IMR-90 (cell line): ENCODE measurements around the gene SPATA25. TPM values are rescaled to one million over a fixed set of nuclear protein-coding genes. Genes with fewer than 3 reads are reported as not detected.

Experiments used
- ATAC-seq: fragments of 200-7000 bp; cut with Tn5 transposase; 2 replicates; pipeline ENCODE4 v1.9.1; 2020; ENCODE audit warnings: low read depth, mild to moderate bottlenecking, moderate library complexity
- BruUV-seq: library from RNA; stranded (reverse); fragments of 400-500 nt; replicated peaks from 2 replicates; lab custom pipeline; 2021; lab: Mats Ljungman, UMichigan
- CTCF ChIA-PET: fragments of 300-600 bp; formaldehyde crosslinking; extraction: SDS; loops from one replicate; lab custom pipeline; 2021; ENCODE audit warnings: antibody characterized with exemption; lab: Yijun Ruan, JAX
- POLR2A ChIA-PET: fragments of 300-600 bp; sonication (Branson Sonifier 250); formaldehyde crosslinking; loops from one replicate; lab custom pipeline; 2022; ENCODE audit warnings: antibody characterized with exemption; ENCODE audit not compliant: unreplicated experiment; lab: Charles Lee
- DNase-seq: peaks from one replicate; pipeline ENCODE4 v3.0.0; 2013
- H2AFZ ChIP-seq: replicated peaks from 2 replicates; pipeline ENCODE3; 2013; ENCODE audit warnings: low read length, mild to moderate bottlenecking; ENCODE audit not compliant: poor library complexity
- H2AK5ac ChIP-seq: 2 replicates; pipeline ENCODE4 v1.6.1; 2013; ENCODE audit warnings: low read depth, low read length, inconsistent platforms
- H2AK9ac ChIP-seq: replicated peaks from 2 replicates; pipeline ENCODE3; 2013; ENCODE audit warnings: mild to moderate bottlenecking, low read depth, low read length, moderate library complexity; ENCODE audit not compliant: poor library complexity
- H2BK120ac ChIP-seq: 2 replicates; pipeline ENCODE4 v1.6.1; 2013; ENCODE audit warnings: low read depth, low read length, inconsistent platforms
- H2BK15ac ChIP-seq: 3 replicates; pipeline ENCODE4 v1.6.1; 2013; ENCODE audit warnings: low read depth, low read length, inconsistent platforms
- H2BK20ac ChIP-seq: 2 replicates; pipeline ENCODE4 v1.6.1; 2013; ENCODE audit warnings: low read depth, mild to moderate bottlenecking, inconsistent platforms, low read length, moderate library complexity
- H2BK5ac ChIP-seq: 2 replicates; pipeline ENCODE4 v1.6.1; 2013; ENCODE audit warnings: mild to moderate bottlenecking, low read depth, low read length, inconsistent platforms; ENCODE audit not compliant: poor library complexity, severe bottlenecking
- H3K14ac ChIP-seq: replicated peaks from 2 replicates; pipeline ENCODE4 v1.6.1; 2013; ENCODE audit warnings: low read depth, low read length, inconsistent platforms
- H3K18ac ChIP-seq: 2 replicates; pipeline ENCODE4 v1.6.1; 2013; ENCODE audit warnings: low read depth, low read length, control low read depth
- H3K23ac ChIP-seq: 2 replicates; pipeline ENCODE4 v1.6.1; 2013; ENCODE audit warnings: low read depth, low read length, inconsistent platforms
- H3K27ac ChIP-seq: 2 replicates; pipeline ENCODE4 v1.5.1; 2013; ENCODE audit warnings: mild to moderate bottlenecking, control low read depth, low read length; ENCODE audit not compliant: insufficient read depth
- H3K27me3 ChIP-seq: 2 replicates; pipeline ENCODE4 v1.6.1; 2013; ENCODE audit warnings: low read length; ENCODE audit not compliant: control insufficient read depth, insufficient read depth
- H3K36me3 ChIP-seq: 2 replicates; pipeline ENCODE4 v1.6.1; 2013; ENCODE audit warnings: low read length, mixed read lengths; ENCODE audit not compliant: control insufficient read depth, insufficient read depth
- H3K4ac ChIP-seq: 2 replicates; pipeline ENCODE4 v1.6.1; 2013; ENCODE audit warnings: low read depth, low read length, inconsistent platforms
- H3K4me1 ChIP-seq: 2 replicates; pipeline ENCODE4 v1.6.1; 2013; ENCODE audit warnings: low read length, mixed read lengths; ENCODE audit not compliant: control insufficient read depth, insufficient read depth
- H3K4me2 ChIP-seq: 2 replicates; pipeline ENCODE4 v1.6.1; 2013; ENCODE audit warnings: low read depth, mild to moderate bottlenecking, control low read depth, low read length, moderate library complexity
- H3K4me3 ChIP-seq: 2 replicates; pipeline ENCODE4 v1.5.1; 2013; ENCODE audit warnings: low read depth, mild to moderate bottlenecking, control low read depth, low read length, moderate library complexity; ENCODE audit not compliant: insufficient read depth
- H3K56ac ChIP-seq: 2 replicates; pipeline ENCODE4 v1.6.1; 2013; ENCODE audit warnings: low read length, inconsistent platforms; ENCODE audit not compliant: insufficient read depth; ENCODE audit errors: extremely low read depth
- H3K79me1 ChIP-seq, 2 experiments: 2 replicates each; pipeline ENCODE4 v1.6.1; 2013; ENCODE audit warnings: low read length in 2 of 2, inconsistent platforms in 1 of 2, low read depth in 1 of 2
- H3K9ac ChIP-seq: 2 replicates; pipeline ENCODE4 v1.6.1; 2013; ENCODE audit warnings: low read depth, low read length, control low read depth
- H3K9me1 ChIP-seq: 2 replicates; pipeline ENCODE4 v1.6.1; 2013; ENCODE audit warnings: low read length, inconsistent platforms; ENCODE audit not compliant: insufficient read depth
- H3K9me3 ChIP-seq: 2 replicates; pipeline ENCODE4 v1.6.1; 2013; ENCODE audit warnings: low read length; ENCODE audit not compliant: control insufficient read depth, insufficient read depth
- H4K20me1 ChIP-seq: 2 replicates; pipeline ENCODE4 v1.6.1; 2013; ENCODE audit warnings: low read length, inconsistent platforms; ENCODE audit not compliant: insufficient read depth
- H4K5ac ChIP-seq: 2 replicates; pipeline ENCODE4 v1.6.1; 2013; ENCODE audit warnings: mild to moderate bottlenecking, low read depth, low read length, control low read depth
- H4K8ac ChIP-seq, 2 experiments: 2 replicates each; pipeline ENCODE4 v1.6.1; 2013; ENCODE audit warnings: low read depth in 2 of 2, low read length in 2 of 2, control low read depth in 1 of 2, inconsistent platforms in 1 of 2
- H4K91ac ChIP-seq: 2 replicates; pipeline ENCODE4 v1.6.1; 2013; ENCODE audit warnings: low read depth, low read length, inconsistent platforms; ENCODE audit not compliant: insufficient read depth
- MAFK ChIP-seq: IDR thresholded peaks from 2 replicates; pipeline ENCODE4 v1.6.1; 2012; ENCODE audit warnings: low read depth, low read length, improper control_type of control experiment
- RCOR1 ChIP-seq: IDR thresholded peaks from 2 replicates; pipeline ENCODE4 v1.6.1; 2012; ENCODE audit warnings: mild to moderate bottlenecking, low read length, improper control_type of control experiment; ENCODE audit not compliant: insufficient replicate concordance
- WGBS, 2 experiments: methylation state at CpG; one replicate each; pipeline versions ENCODE4 v1.1.5 to v1.1.7; 2013; ENCODE audit warnings: missing lambda C conversion rate in 2 of 2; ENCODE audit not compliant: insufficient read length in 1 of 2; ENCODE audit errors: extremely low coverage in 2 of 2; 5-methylcytosine and 5-hydroxymethylcytosine counted together
- dilution Hi-C: fragments of 300-500 bp; cut with HindIII; formaldehyde crosslinking; loops from one replicate; pipeline ENCODE4 v1.14.3; 2018; ENCODE audit warnings: low sequenced_read_pairs; ENCODE audit not compliant: unreplicated experiment
- in situ Hi-C: fragments of 300-500 bp; cut with MboI; formaldehyde crosslinking; loops from 3 replicates; pipeline ENCODE4 v1.14.3; 2019; ENCODE audit warnings: low sequenced_read_pairs, inconsistent platforms, mixed read lengths
- intact Hi-C: fragments of 100-400 bp; cut with micrococcal nuclease; formaldehyde crosslinking; loops from 2 replicates; pipeline ENCODE4 v1.10.0; 2022
- polyA plus RNA-seq, 3 experiments: library from polyadenylated mRNA; depleted of rRNA; stranded (reverse); fragments of >200 nt; gene quantifications; 2 replicates each; pipeline ENCODE4 v1.2.3, GENCODE V29; 2012; ENCODE audit warnings: low replicate concordance in 1 of 3
- total RNA-seq: library from RNA; depleted of rRNA; stranded (reverse); fragments of >200 nt; gene quantifications from 2 replicates; pipeline ENCODE4 v1.2.3, GENCODE V29; 2012
- TF ChIP-seq, protein P1 (sequence below): fragments of 150-350 bp; IDR thresholded peaks from 2 replicates; pipeline ENCODE4 v1.6.1; 2017; ENCODE audit warnings: mild to moderate bottlenecking, antibody characterized with exemption, low read length, low read depth

The SPATA25 gene
- total and polyA plus RNA-seq, 2 of the 4 experiments (the other 2 are of a cell fraction): 0.18 to 0.36 TPM

DNA sequence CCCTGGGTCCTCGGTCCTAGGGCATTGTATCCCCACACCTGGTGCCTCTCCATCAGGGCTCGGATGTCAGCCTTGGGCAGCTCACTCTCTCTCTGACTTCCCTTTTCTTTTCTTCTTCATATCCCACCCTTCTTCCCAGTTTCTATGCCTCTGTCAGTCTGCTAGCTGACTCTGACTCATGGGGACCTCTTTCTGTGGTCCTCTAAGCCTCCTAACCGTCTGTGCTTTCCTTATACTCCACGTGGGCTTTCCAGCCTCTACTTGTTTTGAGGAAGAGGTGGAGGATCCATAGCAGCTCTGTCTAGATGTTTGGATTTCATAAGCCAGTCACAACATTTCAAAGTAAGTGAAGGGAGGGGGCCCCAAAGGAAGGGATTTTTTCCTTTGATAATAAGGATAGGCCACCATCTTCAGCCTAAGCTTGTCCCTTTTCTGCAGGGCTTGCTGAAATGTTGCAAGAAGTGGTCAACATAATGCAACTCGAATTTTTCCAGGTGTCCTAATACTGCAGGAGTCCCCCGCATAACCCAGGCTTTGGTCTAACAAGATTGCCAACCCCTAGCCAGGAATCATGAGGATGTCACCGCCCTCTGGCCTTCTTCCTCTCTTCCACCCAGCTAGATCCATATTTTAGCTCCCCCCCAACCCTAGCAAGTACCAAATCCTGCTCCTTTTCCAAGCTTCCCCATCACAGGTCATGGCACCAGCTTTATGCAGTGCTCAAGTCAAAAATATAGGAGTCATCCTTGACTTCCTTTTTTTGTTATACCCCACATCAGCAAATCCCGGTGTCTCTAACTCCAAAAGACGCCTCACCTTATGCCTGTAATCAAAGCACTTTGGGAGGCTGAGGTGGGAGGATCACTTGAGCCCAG lies 33.3 kb upstream of the SPATA25 start:
- TF ChIP-seq, protein P1, sequence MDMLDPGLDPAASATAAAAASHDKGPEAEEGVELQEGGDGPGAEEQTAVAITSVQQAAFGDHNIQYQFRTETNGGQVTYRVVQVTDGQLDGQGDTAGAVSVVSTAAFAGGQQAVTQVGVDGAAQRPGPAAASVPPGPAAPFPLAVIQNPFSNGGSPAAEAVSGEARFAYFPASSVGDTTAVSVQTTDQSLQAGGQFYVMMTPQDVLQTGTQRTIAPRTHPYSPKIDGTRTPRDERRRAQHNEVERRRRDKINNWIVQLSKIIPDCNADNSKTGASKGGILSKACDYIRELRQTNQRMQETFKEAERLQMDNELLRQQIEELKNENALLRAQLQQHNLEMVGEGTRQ: peak; percentile 26; the same call in 1 of the 2 replicates
- TF ChIP-seq RCOR1 (no peak), MAFK (no peak)

More for the DNA sequence above, 33.3 kb upstream of the SPATA25 start:
- peak overlapping the region; percentile 53 for H3K4me2 ChIP-seq
- peak overlapping the region; percentile 85; the same call in 1 of the 2 replicates for H3K27ac ChIP-seq
- H2AK5ac ChIP-seq: peak overlapping the region; percentile 95
- peak overlapping the region; percentile 80 for H2AK9ac ChIP-seq
- peak overlapping the region; percentile 73 for H3K4ac ChIP-seq
- H3K14ac ChIP-seq: peak overlapping the region; percentile 58; the same call in 1 of the 2 replicates
- DNase-seq: peak; percentile 50
- no peak for ATAC-seq
- peak overlapping the region; percentile 80 for H3K18ac ChIP-seq
- peak overlapping the region; percentile 55; the same call in 1 of the 2 replicates for H3K9ac ChIP-seq
- ChIA-PET CTCF (interaction anchor here (0.6 kb wide), 1 partner anchor 942 kb away, joined by 5 read pairs; no protein-coding TSS in a partner anchor), POLR2A (interaction anchor here (0.7 kb wide), 1 partner anchor 14 kb away, joined by 3 read pairs; no protein-coding TSS in a partner anchor)
- H3K27me3 ChIP-seq: no peaks in the 10 kb centered on the region
- peak overlapping the region; percentile 98 for H4K5ac ChIP-seq
- H4K8ac ChIP-seq: peak overlapping the region; percentile 62 to 71
- no peaks in the 10 kb centered on the region for H3K36me3 ChIP-seq
- peak overlapping the region; percentile 76 for H2BK20ac ChIP-seq
- H2BK120ac ChIP-seq: peak overlapping the region; percentile 71
- BruUV-seq: no TSS peak
- in situ Hi-C loops: loop anchor here (25.0 kb wide), 1 partner anchor 583 kb away; the partner anchor contains the start of gene SDC4
- H3K23ac ChIP-seq: peak overlapping the region; percentile 49; the same call in 1 of the 2 replicates
- WGBS, 2 experiments: 94% methylated on average over 2 of the region's 9 CpGs; no CpG with 5 or more reads in 1 of the 2 experiments
- peak overlapping the region; percentile 62 for H4K91ac ChIP-seq
- peak overlapping the region; percentile 81 for H2AFZ ChIP-seq
- no peaks in the 10 kb centered on the region for H4K20me1 ChIP-seq
- dilution Hi-C loops: no loop called here
- H3K79me1 ChIP-seq: no peaks in the 10 kb centered on the region
- peaks cover 30% of the 10 kb centered on the region for H3K4me1 ChIP-seq
- no peak overlapping the region for H3K56ac ChIP-seq
- no peak overlapping the region for H3K4me3 ChIP-seq
- intact Hi-C loops: no loop called here
- H3K9me3 ChIP-seq: no peaks in the 10 kb centered on the region
- H2BK15ac ChIP-seq: peak overlapping the region; percentile 85; the same call in 1 of the 3 replicates
- H3K9me1 ChIP-seq: no peaks in the 10 kb centered on the region; the same call in 1 of the 2 replicates
- peak overlapping the region; percentile 78 for H2BK5ac ChIP-seq
